ENCODE results near the gene C10orf105. TPM values are rescaled to one million over a fixed set of nuclear protein-coding genes. Genes with fewer than 3 reads are reported as not detected.

Gene C10orf105
- total RNA-seq, 2 experiments from 2014 or later = 0.34 to 0.40 TPM

- peak overlapping the region; percentile 97 for H3K27ac Mint-ChIP-seq
- DNase-seq (no peak), ATAC-seq (no peak)
- intact Hi-C loops (cut with DNase I, micrococcal nuclease) = no loop called here
- ChIA-PET POLR2A (interaction anchor here (0.6 to 1.5 kb wide), 2 partner anchors 16 to 346 kb away, joined by 3 to 5 read pairs; no protein-coding TSS in a partner anchor), CTCF (interaction anchor here (0.6 to 5.6 kb wide), 5 partner anchors 13 to 370 kb away, joined by 3 to 26 read pairs (median 5); no protein-coding TSS in a partner anchor)
- H3K4me1 Mint-ChIP-seq = peaks cover 100% of the 10 kb centered on the region
- H3K4me3 Mint-ChIP-seq = no peak overlapping the region
- no peaks in the 10 kb centered on the region for H3K27me3 Mint-ChIP-seq
- peaks cover 3% of the 10 kb centered on the region for H3K9me3 Mint-ChIP-seq (ENCODE audit: low read depth)
- H3K36me3 Mint-ChIP-seq (ENCODE audit: low read depth) = peaks cover 25% of the 10 kb centered on the region
Observed at GRCh38 chr10:71743866-71744265, 24.3 kb upstream of the C10orf105 start.

- Mint-ChIP-seq H3K4me3 (no peak overlapping the region), H3K9me3 (ENCODE audit: low read depth) (peaks cover 3% of the 10 kb centered on the region)
- DNase-seq = no peak
Observed at GRCh38 chr10:71743089-71743838, 23.7 kb upstream of the C10orf105 start.

GRCh38 chr10:71742301-71743088, 22.9 kb upstream of the C10orf105 start:
- H3K4me1 Mint-ChIP-seq = peaks cover 100% of the 10 kb centered on the region
- DNase-seq = no peak
- peaks cover 3% of the 10 kb centered on the region for H3K9me3 Mint-ChIP-seq (ENCODE audit: low read depth)
- peaks cover 20% of the 10 kb centered on the region for H3K36me3 Mint-ChIP-seq (ENCODE audit: low read depth)
- intact Hi-C loops (cut with DNase I, micrococcal nuclease) = no loop called here
- POLR2A ChIA-PET = interaction anchor here (1.5 to 2.0 kb wide), 2 partner anchors 15 to 27 kb away, joined by 5 read pairs; no protein-coding TSS in a partner anchor
- ATAC-seq = no peak
- H3K27me3 Mint-ChIP-seq = no peaks in the 10 kb centered on the region
- no peak overlapping the region for H3K4me3 Mint-ChIP-seq
- peak overlapping the region; percentile 97 for H3K27ac Mint-ChIP-seq
- CTCF ChIA-PET = interaction anchor here (0.7 to 5.6 kb wide), 6 partner anchors 10 to 219 kb away, joined by 3 to 26 read pairs (median 4); partner anchors contain the start of gene VSIR

More at GRCh38 chr10:71743089-71743838, 23.7 kb upstream of the C10orf105 start:
- Mint-ChIP-seq H3K4me1 (peaks cover 100% of the 10 kb centered on the region), H3K27me3 (no peaks in the 10 kb centered on the region), H3K27ac (peak overlapping the region; percentile 97), H3K36me3 (ENCODE audit: low read depth) (peaks cover 20% of the 10 kb centered on the region)
- ATAC-seq = no peak
- intact Hi-C loops (cut with DNase I, micrococcal nuclease) = no loop called here
- ChIA-PET POLR2A (interaction anchor here (0.6 to 1.5 kb wide), 2 partner anchors 15 to 345 kb away, joined by 3 to 5 read pairs; no protein-coding TSS in a partner anchor), CTCF (interaction anchor here (0.6 to 5.6 kb wide), 5 partner anchors 13 to 371 kb away, joined by 3 to 26 read pairs (median 5); no protein-coding TSS in a partner anchor)

GRCh38 chr10:71741671-71742070, 22.1 kb upstream of the C10orf105 start:
- intact Hi-C loops (cut with DNase I, micrococcal nuclease) = no loop called here

GRCh38 chr10:71741029-71741428, 21.5 kb upstream of the C10orf105 start:
- Mint-ChIP-seq H3K27me3 (no peaks in the 10 kb centered on the region), H3K4me3 (no peak overlapping the region)

More at GRCh38 chr10:71741671-71742070, 22.1 kb upstream of the C10orf105 start:
- peaks cover 100% of the 10 kb centered on the region for H3K4me1 Mint-ChIP-seq
- peaks cover 20% of the 10 kb centered on the region for H3K36me3 Mint-ChIP-seq (ENCODE audit: low read depth)
- peak overlapping the region; percentile 97 for H3K27ac Mint-ChIP-seq
- CTCF ChIA-PET = interaction anchor here (0.8 to 1.8 kb wide), 3 partner anchors 9 to 31 kb away, joined by 3 to 5 read pairs (median 4); partner anchors contain the start of gene VSIR
- no peak overlapping the region for H3K4me3 Mint-ChIP-seq
- ATAC-seq (no peak), DNase-seq (no peak)
- no peaks in the 10 kb centered on the region for H3K27me3 Mint-ChIP-seq
- POLR2A ChIA-PET = interaction anchor here (1.0 to 2.0 kb wide), 2 partner anchors 15 to 27 kb away, joined by 3 to 5 read pairs; no protein-coding TSS in a partner anchor
- peaks cover 3% of the 10 kb centered on the region for H3K9me3 Mint-ChIP-seq (ENCODE audit: low read depth)

GRCh38 chr10:71740069-71740653, 20.6 kb upstream of the C10orf105 start:
- POLR2A ChIA-PET = no interaction called here
- H3K4me1 Mint-ChIP-seq = peaks cover 100% of the 10 kb centered on the region
- H3K4me3 Mint-ChIP-seq = no peak overlapping the region
- H3K27me3 Mint-ChIP-seq = no peaks in the 10 kb centered on the region
- peaks cover 3% of the 10 kb centered on the region for H3K9me3 Mint-ChIP-seq (ENCODE audit: low read depth)
- H3K27ac Mint-ChIP-seq = peak overlapping the region; percentile 97
- intact Hi-C loops (cut with DNase I, micrococcal nuclease) = no loop called here
- DNase-seq (no peak), ATAC-seq (no peak)
- peaks cover 20% of the 10 kb centered on the region for H3K36me3 Mint-ChIP-seq (ENCODE audit: low read depth)
- CTCF ChIA-PET = interaction anchor here (0.6 to 2.9 kb wide), 3 partner anchors 16 to 306 kb away, joined by 3 to 11 read pairs (median 3); no protein-coding TSS in a partner anchor

More at GRCh38 chr10:71741029-71741428, 21.5 kb upstream of the C10orf105 start:
- Mint-ChIP-seq H3K4me1 (peaks cover 100% of the 10 kb centered on the region), H3K27ac (peak overlapping the region; percentile 97), H3K36me3 (ENCODE audit: low read depth) (peaks cover 20% of the 10 kb centered on the region), H3K9me3 (ENCODE audit: low read depth) (peaks cover 3% of the 10 kb centered on the region)
- DNase-seq (no peak), ATAC-seq (no peak)
- intact Hi-C loops (cut with DNase I, micrococcal nuclease) = no loop called here
- CTCF ChIA-PET = interaction anchor here (0.8 to 1.8 kb wide), 3 partner anchors 8 to 32 kb away, joined by 3 to 5 read pairs (median 4); partner anchors contain the start of gene VSIR
- POLR2A ChIA-PET = interaction anchor here (1.0 to 2.0 kb wide), 2 partner anchors 14 to 28 kb away, joined by 3 to 5 read pairs; no protein-coding TSS in a partner anchor

GRCh38 chr10:71739358-71739900, 19.9 kb upstream of the C10orf105 start:
- H3K27me3 Mint-ChIP-seq = no peaks in the 10 kb centered on the region
- DNase-seq = no peak
- no peak for ATAC-seq
- ChIA-PET CTCF (interaction anchor here (0.6 to 2.9 kb wide), 3 partner anchors 16 to 306 kb away, joined by 3 to 11 read pairs (median 3); no protein-coding TSS in a partner anchor), POLR2A (no interaction called here)
- H3K4me1 Mint-ChIP-seq = peaks cover 99% of the 10 kb centered on the region
- peaks cover 3% of the 10 kb centered on the region for H3K9me3 Mint-ChIP-seq (ENCODE audit: low read depth)
- intact Hi-C loops (cut with DNase I, micrococcal nuclease) = loop anchor here in 1 of 2 experiments (10.0 kb wide), 1 partner anchor 915 kb away; no protein-coding TSS in a partner anchor
- peak overlapping the region; percentile 97 for H3K27ac Mint-ChIP-seq
- H3K36me3 Mint-ChIP-seq (ENCODE audit: low read depth) = peaks cover 20% of the 10 kb centered on the region
- no peak overlapping the region for H3K4me3 Mint-ChIP-seq

- H3K4me3 Mint-ChIP-seq = peak overlapping the region; percentile 22
- peak overlapping the region; percentile 97 for H3K27ac Mint-ChIP-seq
- peaks cover 95% of the 10 kb centered on the region for H3K4me1 Mint-ChIP-seq
- H3K9me3 Mint-ChIP-seq (ENCODE audit: low read depth) = peaks cover 6% of the 10 kb centered on the region
- intact Hi-C loops (cut with DNase I, micrococcal nuclease) = loop anchor here in 1 of 2 experiments (1.0 to 10.0 kb wide), 2 partner anchors 31 to 913 kb away; no protein-coding TSS in a partner anchor
- peaks cover 22% of the 10 kb centered on the region for H3K36me3 Mint-ChIP-seq (ENCODE audit: low read depth)
- no peak for DNase-seq
- CTCF ChIA-PET = interaction anchor here (0.6 to 2.9 kb wide), 3 partner anchors 10 to 31 kb away, joined by 3 to 11 read pairs (median 5); no protein-coding TSS in a partner anchor
- ATAC-seq = no peak
- no peaks in the 10 kb centered on the region for H3K27me3 Mint-ChIP-seq
- POLR2A ChIA-PET = no interaction called here
Observed at GRCh38 chr10:71737834-71738197, 18.2 kb upstream of the C10orf105 start.

- Mint-ChIP-seq H3K36me3 (ENCODE audit: low read depth) (peaks cover 22% of the 10 kb centered on the region), H3K9me3 (ENCODE audit: low read depth) (peaks cover 10% of the 10 kb centered on the region), H3K27ac (peak overlapping the region; percentile 97), H3K4me1 (peaks cover 95% of the 10 kb centered on the region), H3K4me3 (peak overlapping the region; percentile 22), H3K27me3 (no peaks in the 10 kb centered on the region)
- intact Hi-C loops (cut with DNase I, micrococcal nuclease) = loop anchor here in 1 of 2 experiments (1.0 to 10.0 kb wide), 2 partner anchors 32 to 912 kb away; no protein-coding TSS in a partner anchor
- POLR2A ChIA-PET = interaction anchor here (0.5 to 1.5 kb wide), 3 partner anchors 9 to 35 kb away, joined by 3 to 6 read pairs (median 3); no protein-coding TSS in a partner anchor
- DNase-seq (peak; percentile 69), ATAC-seq (peak; percentile 74)
- CTCF ChIA-PET = interaction anchor here (0.6 to 2.9 kb wide), 5 partner anchors 8 to 31 kb away, joined by 3 to 11 read pairs (median 4); no protein-coding TSS in a partner anchor
Observed at GRCh38 chr10:71737001-71737833, 17.6 kb upstream of the C10orf105 start.
